SK-N-SH (cell line): ENCODE data around the gene FGF7. TPM values are rescaled to one million over a fixed set of nuclear protein-coding genes. Genes with fewer than 3 reads are reported as not detected.
"Not testable (repeated sequence)": the region's sequence is repeated elsewhere in the genome, so short reads cannot be mapped to it uniquely, and the experiment has no call there.

ENCODE experiments used
- CTCF ChIA-PET: fragments of 300-600, 350-600 bp; formaldehyde crosslinking; extraction: SDS; loops from one replicate; lab custom pipeline; 2021; lab: Yijun Ruan, JAX
- POLR2A ChIA-PET: fragments of 350-600 bp; sonication (Branson Sonifier 250); formaldehyde crosslinking; extraction: SDS; loops from one replicate; lab custom pipeline; 2020; ENCODE audit warnings: antibody characterized with exemption, inconsistent platforms; lab: Yijun Ruan, JAX
- DNase-seq: peaks from one replicate; pipeline ENCODE4 v3.0.0; 2012
- H2AFZ ChIP-seq: fragments of 200-600 bp; sonication (generic); 2 replicates; pipeline ENCODE4 v1.8.1; 2016; ENCODE audit warnings: antibody characterized with exemption, mild to moderate bottlenecking, low read depth
- H3F3A ChIP-seq: fragments of 200-600 bp; sonication (generic); replicated peaks from 2 replicates; pipeline ENCODE3; 2016; ENCODE audit warnings: antibody characterized with exemption, mild to moderate bottlenecking; ENCODE audit not compliant: insufficient read depth
- H3K27ac ChIP-seq, 2 experiments: fragments of 200-500 bp in 1 of 2; fragments of 200-600 bp in 1 of 2; sonication (Bioruptor generic) in 1 of 2; sonication (generic), shearing (Covaris generic) in 1 of 2; 2 replicates each; pipeline versions ENCODE4 v1.5.1 to v1.6.1; 2014 to 2016; ENCODE audit warnings: low read depth in 2 of 2, inconsistent platforms in 1 of 2, low read length in 1 of 2, mild to moderate bottlenecking in 1 of 2, mixed read lengths in 1 of 2
- H3K27me3 ChIP-seq: fragments of 200-600 bp; sonication (generic), shearing (Covaris generic); 2 replicates; pipeline ENCODE4 v1.6.1; 2016; ENCODE audit warnings: mixed run types; ENCODE audit not compliant: insufficient read depth
- H3K36me3 ChIP-seq, 2 experiments: fragments of 200-500 bp in 1 of 2; fragments of 200-600 bp in 1 of 2; sonication (Bioruptor generic) in 1 of 2; sonication (generic) in 1 of 2; replicated peaks in 1 of 2; 2 replicates each; pipeline versions ENCODE3 to v1.5.1; 2014 to 2016; ENCODE audit warnings: low read length in 1 of 2, mild to moderate bottlenecking in 1 of 2; ENCODE audit not compliant: insufficient read depth in 2 of 2, control insufficient read depth in 1 of 2
- H3K4me1 ChIP-seq, 2 experiments: fragments of 200-500 bp in 1 of 2; fragments of 200-600 bp in 1 of 2; sonication (Bioruptor generic) in 1 of 2; sonication (generic), shearing (Covaris generic) in 1 of 2; 2 replicates each; pipeline versions ENCODE4 v1.5.1 to v1.6.1; 2014 to 2016; ENCODE audit warnings: low read depth in 1 of 2, low read length in 1 of 2, mixed run types in 1 of 2; ENCODE audit not compliant: insufficient read depth in 2 of 2, control insufficient read depth in 1 of 2
- H3K4me2 ChIP-seq: fragments of 200-600 bp; sonication (generic), shearing (Covaris generic); 2 replicates; pipeline ENCODE4 v1.6.1; 2017; ENCODE audit warnings: mixed run types
- H3K4me3 ChIP-seq, 2 experiments: fragments of 200-500 bp in 1 of 2; fragments of 200-600 bp in 1 of 2; sonication (Bioruptor generic) in 1 of 2; sonication (generic), shearing (Covaris generic) in 1 of 2; 2 replicates each; pipeline versions ENCODE4 v1.5.1 to v1.8.1; 2014 to 2016; ENCODE audit warnings: low read depth in 2 of 2, inconsistent platforms in 1 of 2, low read length in 1 of 2, mild to moderate bottlenecking in 1 of 2, mixed read lengths in 1 of 2, moderate library complexity in 1 of 2
- H3K79me2 ChIP-seq: fragments of 200-600 bp; sonication (generic); 2 replicates; pipeline ENCODE4 v1.8.1; 2017; ENCODE audit warnings: mild to moderate bottlenecking; ENCODE audit not compliant: insufficient read depth
- H3K9ac ChIP-seq: fragments of 200-600 bp; sonication (generic); 2 replicates; pipeline ENCODE4 v1.6.1; 2017; ENCODE audit warnings: mixed run types
- H3K9me2 ChIP-seq: fragments of 200-600 bp; sonication (generic); 2 replicates; pipeline ENCODE4 v1.6.1; 2017; ENCODE audit warnings: mixed run types
- H3K9me3 ChIP-seq: fragments of 200-600 bp; sonication (generic); 2 replicates; pipeline ENCODE4 v1.6.1; 2017; ENCODE audit warnings: mixed run types, mild to moderate bottlenecking, moderate library complexity
- H4K20me1 ChIP-seq: fragments of 200-600 bp; sonication (generic); 2 replicates; pipeline ENCODE4 v1.6.1; 2017; ENCODE audit warnings: mild to moderate bottlenecking, mixed run types; ENCODE audit not compliant: insufficient read depth
- CHD2 ChIP-seq: fragments of 150-350 bp; IDR thresholded peaks from 2 replicates; pipeline ENCODE4 v1.6.1; 2018; ENCODE audit warnings: low read length; ENCODE audit not compliant: partially characterized antibody
- FOSL2 ChIP-seq: IDR thresholded peaks from 2 replicates; pipeline ENCODE4 v1.4.0; 2012; ENCODE audit warnings: low read depth, mild to moderate bottlenecking, moderate library complexity, borderline replicate concordance
- FOXJ3 ChIP-seq: sonication (generic); formaldehyde crosslinking; IDR thresholded peaks from 2 replicates; pipeline ENCODE4 v1.5.1; 2020; ENCODE audit warnings: mild to moderate bottlenecking, missing genetic modification reagents
- MAX ChIP-seq: IDR thresholded peaks from 2 replicates; pipeline ENCODE4 v1.4.0; 2012; ENCODE audit warnings: low read depth
- MXI1 ChIP-seq: IDR thresholded peaks from 2 replicates; pipeline ENCODE4 v1.6.1; 2012; ENCODE audit warnings: mild to moderate bottlenecking, low read depth, low read length, improper control_type of control experiment
- RAD21 ChIP-seq: IDR thresholded peaks from 2 replicates; pipeline ENCODE4 v1.6.1; 2012; ENCODE audit warnings: mild to moderate bottlenecking, low read length
- RXRA ChIP-seq: IDR thresholded peaks from 2 replicates; pipeline ENCODE4 v1.4.0; 2012; ENCODE audit warnings: low read depth, mild to moderate bottlenecking, borderline replicate concordance
- SMC3 ChIP-seq: IDR thresholded peaks from 2 replicates; pipeline ENCODE4 v1.6.1; 2012; ENCODE audit warnings: low read depth, low read length, improper control_type of control experiment
- ZBTB33 ChIP-seq: IDR thresholded peaks from 2 replicates; pipeline ENCODE4 v1.4.0; 2012; ENCODE audit warnings: low read depth, borderline replicate concordance
- WGBS: methylation state at CpG from one replicate; pipeline ENCODE4 v1.1.6; 2017; ENCODE audit warnings: low lambda C conversion rate; 5-methylcytosine and 5-hydroxymethylcytosine counted together
- polyA plus RNA-seq, 3 experiments: library from polyadenylated mRNA; depleted of rRNA; stranded (reverse); fragments of >200 nt; gene quantifications; 2 replicates each; pipeline ENCODE4 v1.2.3, GENCODE V29; 2012
- TF ChIP-seq, protein P1 (sequence below): IDR thresholded peaks from 2 replicates; pipeline ENCODE4 v1.6.1; 2012; ENCODE audit warnings: mild to moderate bottlenecking, low read depth, low read length, moderate library complexity

The FGF7 gene
- polyA plus RNA-seq, 1 of the 3 experiments (the other 2 are of a cell fraction): 0.25 TPM

DNA sequence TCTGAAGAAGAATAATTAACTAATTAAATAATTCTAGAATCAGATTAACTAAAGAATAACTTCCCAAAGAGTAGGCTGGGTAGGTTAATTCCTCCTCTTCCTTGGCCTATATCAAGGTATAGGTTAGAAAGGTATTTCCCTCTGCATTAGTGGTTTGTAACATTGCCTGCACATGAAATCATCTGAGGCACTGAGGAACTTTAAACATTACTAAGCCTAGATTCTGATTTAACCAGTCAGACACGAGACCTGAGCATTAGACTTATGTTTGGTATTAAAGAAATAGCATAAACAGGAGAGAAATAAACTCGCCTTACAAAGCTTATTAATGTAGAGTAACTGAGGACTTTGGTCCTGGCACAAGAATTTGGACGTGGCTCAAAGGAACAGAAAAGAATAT, 84.2 kb downstream of the FGF7 start:
- Histone ChIP-seq H3K9me2 (no peaks in the 10 kb centered on the region), H3K27me3 (no peaks in the 10 kb centered on the region), H3F3A (no peaks in the 10 kb centered on the region), H3K9ac (no peak overlapping the region), H3K79me2 (no peaks in the 10 kb centered on the region), H3K36me3 (no peaks in the 10 kb centered on the region), H3K27ac (no peak overlapping the region), H3K4me3 (no peak overlapping the region), H3K9me3 (0 out of 2 replicates have a peak, but pooled peaks cover 3% of the 10 kb centered on the region), H3K4me1 (no peaks in the 10 kb centered on the region), H2AFZ (no peak overlapping the region), H4K20me1 (no peaks in the 10 kb centered on the region), H3K4me2 (no peak overlapping the region)
- CTCF ChIA-PET: no interaction called here
- POLR2A ChIA-PET: no interaction called here
- TF ChIP-seq ZBTB33: no peak
- TF ChIP-seq RAD21: no peak
- no peak for TF ChIP-seq RXRA
- no peak for TF ChIP-seq MAX
- TF ChIP-seq CHD2: no peak
- TF ChIP-seq FOXJ3 (CRISPR knock-in tag): no peak
- no peak for TF ChIP-seq FOSL2
- TF ChIP-seq SMC3: no peak
- TF ChIP-seq MXI1: no peak
- TF ChIP-seq, protein P1, sequence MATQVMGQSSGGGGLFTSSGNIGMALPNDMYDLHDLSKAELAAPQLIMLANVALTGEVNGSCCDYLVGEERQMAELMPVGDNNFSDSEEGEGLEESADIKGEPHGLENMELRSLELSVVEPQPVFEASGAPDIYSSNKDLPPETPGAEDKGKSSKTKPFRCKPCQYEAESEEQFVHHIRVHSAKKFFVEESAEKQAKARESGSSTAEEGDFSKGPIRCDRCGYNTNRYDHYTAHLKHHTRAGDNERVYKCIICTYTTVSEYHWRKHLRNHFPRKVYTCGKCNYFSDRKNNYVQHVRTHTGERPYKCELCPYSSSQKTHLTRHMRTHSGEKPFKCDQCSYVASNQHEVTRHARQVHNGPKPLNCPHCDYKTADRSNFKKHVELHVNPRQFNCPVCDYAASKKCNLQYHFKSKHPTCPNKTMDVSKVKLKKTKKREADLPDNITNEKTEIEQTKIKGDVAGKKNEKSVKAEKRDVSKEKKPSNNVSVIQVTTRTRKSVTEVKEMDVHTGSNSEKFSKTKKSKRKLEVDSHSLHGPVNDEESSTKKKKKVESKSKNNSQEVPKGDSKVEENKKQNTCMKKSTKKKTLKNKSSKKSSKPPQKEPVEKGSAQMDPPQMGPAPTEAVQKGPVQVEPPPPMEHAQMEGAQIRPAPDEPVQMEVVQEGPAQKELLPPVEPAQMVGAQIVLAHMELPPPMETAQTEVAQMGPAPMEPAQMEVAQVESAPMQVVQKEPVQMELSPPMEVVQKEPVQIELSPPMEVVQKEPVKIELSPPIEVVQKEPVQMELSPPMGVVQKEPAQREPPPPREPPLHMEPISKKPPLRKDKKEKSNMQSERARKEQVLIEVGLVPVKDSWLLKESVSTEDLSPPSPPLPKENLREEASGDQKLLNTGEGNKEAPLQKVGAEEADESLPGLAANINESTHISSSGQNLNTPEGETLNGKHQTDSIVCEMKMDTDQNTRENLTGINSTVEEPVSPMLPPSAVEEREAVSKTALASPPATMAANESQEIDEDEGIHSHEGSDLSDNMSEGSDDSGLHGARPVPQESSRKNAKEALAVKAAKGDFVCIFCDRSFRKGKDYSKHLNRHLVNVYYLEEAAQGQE: no peak
- WGBS: 49% methylated on average over 3 of the region's 3 CpGs
- DNase-seq: no peak

DNA sequence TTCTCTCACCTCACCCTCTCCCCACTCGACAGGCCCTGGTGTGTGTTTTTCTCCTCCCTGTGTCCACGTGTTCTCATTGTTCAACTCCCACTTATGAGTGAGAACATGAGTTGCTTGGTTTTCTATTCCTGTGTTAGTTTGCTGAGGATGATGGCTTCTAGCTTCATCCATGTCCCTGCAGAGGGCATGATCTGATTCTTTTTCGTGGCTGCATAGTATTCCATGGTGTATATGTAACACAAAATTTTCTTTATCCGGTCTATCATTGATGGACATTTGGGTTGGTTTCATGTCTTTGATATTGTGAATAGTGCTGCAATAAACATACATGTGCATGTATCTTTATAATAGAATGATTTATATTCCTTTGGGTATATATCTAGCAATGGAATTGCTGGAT, 89.7 kb downstream of the FGF7 start:
- H3K79me2 ChIP-seq, H3K9me3 ChIP-seq, H3K4me2 ChIP-seq, H3F3A ChIP-seq, H3K4me1 ChIP-seq, H3K27ac ChIP-seq, DNase-seq, H3K27me3 ChIP-seq, H3K9ac ChIP-seq, H3K4me3 ChIP-seq, H4K20me1 ChIP-seq, H3K9me2 ChIP-seq, H2AFZ ChIP-seq, POLR2A ChIA-PET, H3K36me3 ChIP-seq, CTCF ChIA-PET: not testable (repeated sequence)
- WGBS: 60% methylated on average over 4 of the region's 4 CpGs
